GM19395 (cell line): ENCODE results near the gene FRMD5.
"Not testable (repeated sequence)": the region's sequence is repeated elsewhere in the genome, so short reads cannot be mapped to it uniquely, and the experiment has no call there.

Experiments used
- ATAC-seq: cut with Tn5 transposase; IDR thresholded peaks from one replicate; pipeline ENCODE4 v1.9.1; 2021; ENCODE audit warnings: mild to moderate bottlenecking, moderate library complexity; ENCODE audit not compliant: unreplicated experiment

The FRMD5 gene

GRCh38 chr15:44034933-44035624, 160.0 kb downstream of the FRMD5 start:
- no peak for ATAC-seq

GRCh38 chr15:44034334-44034733, 160.7 kb downstream of the FRMD5 start:
- no peak for ATAC-seq

- no peak for ATAC-seq
Observed at GRCh38 chr15:44033894-44034293, 161.2 kb downstream of the FRMD5 start.

GRCh38 chr15:44032820-44033219, 162.3 kb downstream of the FRMD5 start:
- not testable (repeated sequence) for ATAC-seq

- ATAC-seq: no peak
Observed at GRCh38 chr15:44029940-44030568, 165.0 kb downstream of the FRMD5 start.

- ATAC-seq: no peak
Observed at GRCh38 chr15:44029003-44029402, 166.1 kb downstream of the FRMD5 start.

GRCh38 chr15:44028349-44028748, 166.7 kb downstream of the FRMD5 start:
- ATAC-seq: no peak

GRCh38 chr15:44024155-44024554, 170.9 kb downstream of the FRMD5 start:
- ATAC-seq: no peak

- no peak for ATAC-seq
Observed at GRCh38 chr15:44023176-44023575, 171.9 kb downstream of the FRMD5 start.

- ATAC-seq: no peak
Observed at GRCh38 chr15:44018151-44018550, 176.9 kb downstream of the FRMD5 start.

GRCh38 chr15:44015545-44016305, 179.3 kb downstream of the FRMD5 start:
- ATAC-seq: no peak

GRCh38 chr15:44011238-44011854, 183.7 kb downstream of the FRMD5 start:
- no peak for ATAC-seq

GRCh38 chr15:44010089-44010488, 185.0 kb downstream of the FRMD5 start:
- ATAC-seq: no peak

- no peak for ATAC-seq
Observed at GRCh38 chr15:44009038-44009437, 186.0 kb downstream of the FRMD5 start.

GRCh38 chr15:44000248-44000647, 194.8 kb downstream of the FRMD5 start:
- not testable (repeated sequence) for ATAC-seq

GRCh38 chr15:43998607-43999006, 196.5 kb downstream of the FRMD5 start:
- ATAC-seq: no peak

- ATAC-seq: no peak
Observed at GRCh38 chr15:43991206-43991605, 203.9 kb downstream of the FRMD5 start.

- no peak for ATAC-seq
Observed at GRCh38 chr15:43989938-43990337, 205.1 kb downstream of the FRMD5 start.

GRCh38 chr15:43988900-43989299, 206.2 kb downstream of the FRMD5 start:
- ATAC-seq: no peak

GRCh38 chr15:43987924-43988323, 207.1 kb downstream of the FRMD5 start:
- ATAC-seq: no peak

GRCh38 chr15:43985976-43986680, 208.9 kb downstream of the FRMD5 start:
- no peak for ATAC-seq
